Transverse colon (tissue), 4 donors: ENCODE measurements around the gene EBLN2. TPM values are rescaled to one million over a fixed set of nuclear protein-coding genes. Genes with fewer than 3 reads are reported as not detected.

Source experiments
- DNase-seq: peaks from one replicate; pipeline ENCODE4 v3.0.0-alpha.2; 2019
- H3K27ac ChIP-seq, 4 donors: fragments of 200-600 bp; sonication (generic); 2 replicates each; pipeline ENCODE4 v1.5.1; 2016 to 2018; ENCODE audit warnings: inconsistent platforms in 4 of 4
- H3K27me3 ChIP-seq: fragments of 200-600 bp; sonication (generic); 2 replicates; pipeline ENCODE4 v1.5.1; 2017; ENCODE audit warnings: inconsistent platforms
- H3K36me3 ChIP-seq, 4 donors: fragments of 200-600 bp; sonication (generic); 2 replicates each; pipeline ENCODE4 v1.5.1; 2017 to 2019; ENCODE audit warnings: inconsistent platforms in 4 of 4
- H3K4me1 ChIP-seq, 4 donors: fragments of 200-600 bp; sonication (generic); 2 replicates each; pipeline ENCODE4 v1.5.1; 2017 to 2020; ENCODE audit warnings: inconsistent platforms in 4 of 4
- H3K4me3 ChIP-seq, 4 donors: fragments of 200-600 bp; sonication (generic); 1 replicate in 1 of 4; 2 replicates in 3 of 4; pipeline versions ENCODE4 v1.5.1 to v1.6.1; 2017 to 2019; ENCODE audit warnings: inconsistent platforms in 4 of 4
- H3K9me3 ChIP-seq, 2 donors: fragments of 200-600 bp; sonication (generic); 2 replicates each; pipeline ENCODE4 v1.5.1; 2017 to 2019; ENCODE audit warnings: inconsistent platforms in 2 of 2
- EP300 ChIP-seq: sonication (generic); formaldehyde crosslinking; IDR thresholded peaks from one replicate; pipeline ENCODE4 v1.6.1; 2017; ENCODE audit warnings: antibody characterized with exemption, low read depth
- POLR2A ChIP-seq: fragments of 450-650 bp; IDR thresholded peaks from one replicate; pipeline ENCODE4 v1.6.1; 2016; ENCODE audit warnings: antibody characterized with exemption, mild to moderate bottlenecking, moderate library complexity
- POLR2AphosphoS5 ChIP-seq, 3 donors: sonication (generic); formaldehyde crosslinking; IDR thresholded peaks; one replicate each; pipeline ENCODE4 v1.6.1; 2016; ENCODE audit warnings: antibody characterized with exemption in 3 of 3
- WGBS, 2 donors: methylation state at CpG; one replicate each; pipeline ENCODE4 v1.1.5; 2018; ENCODE audit warnings: low coverage in 1 of 2; 5-methylcytosine and 5-hydroxymethylcytosine counted together
- in situ Hi-C, 4 donors: fragments of 200-750 bp; cut with MboI; loops; one replicate each; pipeline versions ENCODE4 v1.15.0 to v1.15.1; 2017; ENCODE audit warnings: low sequenced_read_pairs in 3 of 4, low pct_ligation_motif_present in 1 of 4, low pct_unique_long_range_greater_than_20kb in 1 of 4
- intact Hi-C: fragments of 100-400 bp; cut with DNase I; formaldehyde crosslinking; loops from one replicate; pipeline ENCODE4 v1.15.1; 2023; ENCODE audit warnings: low total_unique reads
- total RNA-seq, 4 donors: library from RNA; depleted of rRNA; stranded (reverse); fragments of >200 nt; gene quantifications; one replicate each; pipeline ENCODE4 v1.1.0, GENCODE V29; 2016
- TF ChIP-seq, protein P1 (sequence below), 5 experiments: fragments of 200-600 bp in 3 of 5; fragments of 450-650 bp in 2 of 5; sonication (generic) in 3 of 5; IDR thresholded peaks; 1 replicate in 2 of 5; 2 replicates in 3 of 5; pipeline ENCODE4 v1.5.1; 2016 to 2017; ENCODE audit warnings: antibody characterized with exemption in 5 of 5, inconsistent platforms in 3 of 5, mild to moderate bottlenecking in 2 of 5, moderate library complexity in 1 of 5

Gene EBLN2
- total RNA-seq, 4 donors from 2014 or later: 4.5 to 19.4 (median 13.7) TPM

DNA sequence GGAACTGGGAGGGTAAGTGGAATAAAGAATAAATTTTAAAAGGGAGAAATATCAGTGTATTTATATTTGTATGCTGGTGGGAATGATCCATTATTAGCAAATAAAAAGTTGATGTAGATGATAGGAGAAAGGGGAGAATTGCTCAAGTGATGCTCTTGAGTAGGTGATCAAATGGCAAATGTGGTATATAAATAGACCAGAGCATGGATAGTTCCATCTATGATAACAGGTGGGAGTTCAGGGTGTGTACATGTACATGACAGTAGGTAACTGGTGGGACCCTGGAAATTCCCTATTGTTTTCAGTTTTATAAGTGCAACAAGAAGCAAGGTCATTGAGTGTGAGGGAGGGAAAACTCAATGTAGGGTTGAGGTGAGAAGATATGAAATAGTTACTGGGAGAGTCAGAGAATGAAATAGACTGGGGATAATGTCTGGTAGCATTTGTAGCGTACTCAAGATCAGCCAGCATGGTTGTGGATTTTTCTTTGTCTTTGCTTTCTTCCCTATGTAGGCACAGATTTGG, 31.3 kb upstream of the EBLN2 start:
- intact Hi-C loops (no loop called here), in situ Hi-C loops (no loop called here)
- Histone ChIP-seq H3K9me3 (no peaks in the 10 kb centered on the region), H3K4me1 (peaks cover 9 to 83% (median 47%) of the 10 kb centered on the region in 4 donors), H3K27ac (no peak overlapping the region), H3K27me3 (no peaks in the 10 kb centered on the region), H3K36me3 (no peaks in the 10 kb centered on the region), H3K4me3 (no peak overlapping the region)
- no peak for DNase-seq
- WGBS, 2 donors: 89 to 100% methylated on average over 1 of the region's 1 CpG
- TF ChIP-seq POLR2A: no peak
- no peak for TF ChIP-seq POLR2AphosphoS5 (IDR thresholded peaks at IDR 0.05)
- TF ChIP-seq EP300: no peak
- TF ChIP-seq, protein P1, sequence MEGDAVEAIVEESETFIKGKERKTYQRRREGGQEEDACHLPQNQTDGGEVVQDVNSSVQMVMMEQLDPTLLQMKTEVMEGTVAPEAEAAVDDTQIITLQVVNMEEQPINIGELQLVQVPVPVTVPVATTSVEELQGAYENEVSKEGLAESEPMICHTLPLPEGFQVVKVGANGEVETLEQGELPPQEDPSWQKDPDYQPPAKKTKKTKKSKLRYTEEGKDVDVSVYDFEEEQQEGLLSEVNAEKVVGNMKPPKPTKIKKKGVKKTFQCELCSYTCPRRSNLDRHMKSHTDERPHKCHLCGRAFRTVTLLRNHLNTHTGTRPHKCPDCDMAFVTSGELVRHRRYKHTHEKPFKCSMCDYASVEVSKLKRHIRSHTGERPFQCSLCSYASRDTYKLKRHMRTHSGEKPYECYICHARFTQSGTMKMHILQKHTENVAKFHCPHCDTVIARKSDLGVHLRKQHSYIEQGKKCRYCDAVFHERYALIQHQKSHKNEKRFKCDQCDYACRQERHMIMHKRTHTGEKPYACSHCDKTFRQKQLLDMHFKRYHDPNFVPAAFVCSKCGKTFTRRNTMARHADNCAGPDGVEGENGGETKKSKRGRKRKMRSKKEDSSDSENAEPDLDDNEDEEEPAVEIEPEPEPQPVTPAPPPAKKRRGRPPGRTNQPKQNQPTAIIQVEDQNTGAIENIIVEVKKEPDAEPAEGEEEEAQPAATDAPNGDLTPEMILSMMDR (IDR thresholded peaks at IDR 0.05): no peak

DNA sequence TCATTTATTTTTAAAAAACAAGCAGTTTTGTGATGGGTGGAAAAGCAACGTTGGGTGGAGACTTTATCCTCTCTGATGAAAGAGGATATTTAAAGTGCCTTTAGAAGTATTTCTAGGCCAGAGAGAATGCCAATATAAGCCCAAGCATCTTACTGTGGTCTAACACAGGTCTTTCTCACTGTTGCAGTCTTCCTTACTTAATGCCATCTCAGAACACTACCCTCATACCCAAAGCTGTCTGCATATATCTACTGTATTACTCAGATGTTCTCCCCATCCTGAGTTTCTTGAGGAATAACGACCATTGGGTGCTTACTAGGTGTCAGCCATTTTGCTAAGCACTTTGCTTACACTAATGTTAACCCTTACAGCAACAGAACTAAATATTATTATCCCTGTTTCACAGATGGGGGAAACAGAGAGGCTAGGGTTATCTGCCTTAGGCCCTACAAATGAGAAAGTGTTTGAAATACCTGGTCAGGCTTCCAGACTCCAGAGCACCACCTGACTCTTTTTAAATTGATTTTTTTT, 29.8 kb upstream of the EBLN2 start:
- in situ Hi-C loops: no loop called here
- Histone ChIP-seq H3K4me3 (no peak overlapping the region), H3K36me3 (no peaks in the 10 kb centered on the region), H3K4me1 (peaks cover 4 to 81% (median 40%) of the 10 kb centered on the region in 4 donors), H3K27me3 (no peaks in the 10 kb centered on the region), H3K9me3 (no peaks in the 10 kb centered on the region), H3K27ac (no peak overlapping the region)
- 45 to 57% methylated on average over 1 to 2 of the region's 2 CpGs for WGBS, 2 donors
- no peak for TF ChIP-seq POLR2A
- TF ChIP-seq, protein P1 (IDR thresholded peaks at IDR 0.05): no peak
- TF ChIP-seq POLR2AphosphoS5 (IDR thresholded peaks at IDR 0.05): no peak
- TF ChIP-seq EP300: no peak
- no peak for DNase-seq
- intact Hi-C loops: no loop called here

DNA sequence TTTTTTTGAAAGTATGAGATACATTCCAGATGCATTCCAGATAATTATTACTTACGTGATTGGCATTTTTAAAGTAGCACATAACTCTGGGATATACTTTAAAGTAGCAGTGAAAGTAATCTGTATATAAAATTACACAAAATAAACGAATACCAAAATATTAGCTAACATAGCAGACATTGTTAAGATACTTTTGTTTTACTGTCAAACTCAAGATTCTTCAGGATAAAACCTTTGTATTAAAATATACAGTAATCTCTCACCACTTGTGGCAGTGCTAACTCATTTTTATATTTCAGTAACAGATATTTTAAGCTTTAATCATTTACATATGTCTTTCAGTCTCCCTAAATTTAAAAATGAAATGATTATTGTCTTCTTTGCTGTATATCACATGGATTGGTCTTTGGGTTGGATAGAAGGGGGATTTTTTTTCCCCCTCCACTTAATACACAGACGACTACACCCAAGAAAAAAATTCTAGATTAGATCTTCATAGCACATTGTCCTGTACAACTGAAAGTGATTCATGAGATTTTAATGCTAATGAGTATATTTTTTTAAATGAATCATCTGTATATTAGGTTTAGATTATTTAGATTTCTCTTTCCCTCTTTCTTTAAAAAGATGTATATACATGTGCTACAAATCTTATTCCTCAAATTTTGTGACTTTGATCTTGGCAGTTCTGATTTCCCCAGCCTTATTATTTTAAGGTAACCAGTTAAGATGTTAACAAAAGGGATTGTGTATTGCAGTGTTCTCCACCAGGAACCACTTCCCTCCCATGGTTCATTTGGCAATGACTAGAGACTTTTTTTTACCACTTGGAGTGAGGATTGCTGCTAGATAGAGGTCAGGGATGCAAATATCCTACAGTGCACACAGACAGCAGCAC, 24.5 kb upstream of the EBLN2 start:
- H3K4me1 ChIP-seq: peaks cover 0 to 78% (median 34%) of the 10 kb centered on the region in 4 donors
- no peak overlapping the region for H3K4me3 ChIP-seq
- H3K36me3 ChIP-seq: no peaks in the 10 kb centered on the region
- in situ Hi-C loops (no loop called here), intact Hi-C loops (no loop called here)
- no peak for DNase-seq
- no peaks in the 10 kb centered on the region for H3K27me3 ChIP-seq
- WGBS, 2 donors: 59 to 62% methylated on average over 3 of the region's 3 CpGs
- H3K9me3 ChIP-seq: no peaks in the 10 kb centered on the region
- TF ChIP-seq POLR2A (no peak), POLR2AphosphoS5 (IDR thresholded peaks at IDR 0.05) (no peak)
- no peak overlapping the region for H3K27ac ChIP-seq

- DNase-seq: no peak
- in situ Hi-C loops (no loop called here), intact Hi-C loops (no loop called here)
- Histone ChIP-seq H3K9me3 (no peaks in the 10 kb centered on the region), H3K4me3 (no peak overlapping the region), H3K27me3 (no peaks in the 10 kb centered on the region), H3K36me3 (no peaks in the 10 kb centered on the region), H3K4me1 (peaks cover 7 to 57% (median 24%) of the 10 kb centered on the region in 4 donors), H3K27ac (no peak overlapping the region)
- 44 to 52% methylated on average over 3 of the region's 3 CpGs for WGBS, 2 donors
- TF ChIP-seq POLR2AphosphoS5 (IDR thresholded peaks at IDR 0.05) (no peak), POLR2A (no peak), EP300 (no peak)
- TF ChIP-seq, protein P1 (IDR thresholded peaks at IDR 0.05): no peak
These were observed 19.9 kb upstream of the EBLN2 start for GRCh38 chr3:73041537-73041936.
